Endothelial cell of coronary artery (primary cell): ENCODE results near the gene SIGLEC14. TPM values are rescaled to one million over a fixed set of nuclear protein-coding genes. Genes with fewer than 3 reads are reported as not detected.

Experiments used
- total RNA-seq: library from RNA; depleted of rRNA; stranded (reverse); fragments of >200 nt; gene quantifications from 2 replicates; pipeline ENCODE4 v1.2.3, GENCODE V29; 2014

The SIGLEC14 gene
- under 0.01 TPM in 1 of 2 replicates, not detected in the other for total RNA-seq

GRCh38 chr19:51646730-51647129 lies at the start of gene SIGLEC14:
TSS of gene SIGLEC14 (minus strand) at chr19:51646825. CDS start at chr19:51646759, 66 bp downstream.

GRCh38 chr19:51693260-51693659 lies 46.6 kb upstream of the SIGLEC14 start, which contains the start of gene SPACA6:
TSS of gene SPACA6 (plus strand) at chr19:51693330. CDS start at chr19:51693527, 197 bp downstream.

DNA sequence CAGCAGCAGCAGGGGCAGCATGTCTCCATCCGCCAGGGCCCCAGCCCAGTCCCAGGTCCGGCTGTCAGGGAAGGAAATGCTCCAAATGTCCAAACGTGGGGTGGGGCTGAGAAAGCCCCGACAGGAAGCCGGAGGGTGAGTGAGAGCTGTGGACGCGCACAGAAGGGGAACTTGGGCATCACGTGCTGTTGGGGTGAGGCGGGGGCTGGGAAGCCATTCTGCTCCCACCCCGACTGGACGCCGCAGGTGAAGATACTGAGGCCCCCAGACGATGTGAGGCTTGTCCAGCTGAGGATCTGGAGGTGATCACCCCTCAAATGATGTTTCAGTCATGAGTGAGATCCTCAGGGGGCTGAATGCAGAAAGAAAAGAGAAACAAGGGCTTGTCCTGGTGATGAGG lies 16.3 kb downstream of the SIGLEC14 start, which contains the start of gene SIGLEC5:
TSS of gene SIGLEC5 (minus strand) at position 87 of the 400 bp plus-strand sequence. CDS start at position 21, 66 bp downstream.

Other genes with a start within 250 kb of the SIGLEC14 start
- not detected in 2 replicates for gene SIGLEC10, start 229.2 kb downstream of the SIGLEC14 start, total RNA-seq
- gene SIGLEC8, start 188.4 kb downstream of the SIGLEC14 start, total RNA-seq: not detected in 2 replicates
- not detected in 2 replicates for gene CEACAM18, start 168.3 kb downstream of the SIGLEC14 start, total RNA-seq
- gene SIGLEC12, start 145.0 kb downstream of the SIGLEC14 start, total RNA-seq: not detected in 2 replicates
- gene SIGLEC6, start 115.2 kb downstream of the SIGLEC14 start, total RNA-seq: not detected in 2 replicates
- 4.2 and 8.6 TPM in 2 replicates for gene ZNF175, start 75.5 kb downstream of the SIGLEC14 start, total RNA-seq
- gene SIGLEC5, start 16.4 kb downstream of the SIGLEC14 start, total RNA-seq: not detected in 2 replicates
- gene SPACA6, start 46.5 kb upstream of the SIGLEC14 start, total RNA-seq: 4.0 and 11.6 TPM in 2 replicates
- 5.1 TPM in 1 of 2 replicates, not detected in the other for gene HAS1, start 77.2 kb upstream of the SIGLEC14 start, total RNA-seq
- not detected in 2 replicates for gene FPR1, start 105.1 kb upstream of the SIGLEC14 start, total RNA-seq
- not detected in 2 replicates for gene FPR2, start 114.4 kb upstream of the SIGLEC14 start, total RNA-seq
- gene FPR3, start 148.3 kb upstream of the SIGLEC14 start, total RNA-seq: under 0.01 and 2.4 TPM in 2 replicates
- gene ZNF577, start 241.1 kb upstream of the SIGLEC14 start, total RNA-seq: 2.7 and 6.6 TPM in 2 replicates